Kidney (tissue), 14 donors: ENCODE measurements around the gene PPCDC. TPM values are rescaled to one million over a fixed set of nuclear protein-coding genes. Genes with fewer than 3 reads are reported as not detected.

Experiments used
- DNase-seq, 5 donors: peaks; one replicate each; pipeline ENCODE4 v3.0.0-alpha.2; 2013 to 2020
- FAIRE-seq: peaks from 2 replicates; lab custom pipeline; 2012; peaks lifted over from hg19 to GRCh38; lab: Jason Lieb, UNC
- H3K27ac ChIP-seq, 2 donors: one replicate each; pipeline ENCODE4 v1.7.0; 2013; ENCODE audit warnings: low read depth in 2 of 2, low read length in 2 of 2, inconsistent platforms in 1 of 2
- H3K27me3 ChIP-seq: one replicate; pipeline ENCODE4 v1.7.1; 2013; ENCODE audit warnings: low read length, inconsistent platforms; ENCODE audit not compliant: control insufficient read depth, insufficient read depth
- H3K36me3 ChIP-seq, 3 donors: one replicate each; pipeline versions ENCODE4 v1.7.0 to v1.7.1; 2013; ENCODE audit warnings: low read length in 3 of 3, control low read depth in 1 of 3, inconsistent platforms in 1 of 3; ENCODE audit not compliant: insufficient read depth in 3 of 3, control insufficient read depth in 2 of 3
- H3K4me1 ChIP-seq, 3 donors: one replicate each; pipeline versions ENCODE4 v1.7.0 to v1.7.1; 2013; ENCODE audit warnings: low read length in 3 of 3, inconsistent platforms in 1 of 3, low read depth in 1 of 3; ENCODE audit not compliant: control insufficient read depth in 2 of 3, insufficient read depth in 2 of 3
- H3K4me3 ChIP-seq, 3 donors: one replicate each; pipeline versions ENCODE4 v1.7.0 to v1.8.1; 2013; ENCODE audit warnings: low read length in 3 of 3, control low read depth in 1 of 3, inconsistent platforms in 1 of 3
- H3K9ac ChIP-seq, 3 donors: one replicate each; pipeline versions ENCODE4 v1.7.0 to v1.7.1; 2013; ENCODE audit warnings: low read length in 3 of 3, control low read depth in 1 of 3, inconsistent platforms in 1 of 3
- H3K9me3 ChIP-seq, 3 donors: one replicate each; pipeline versions ENCODE4 v1.7.0 to v1.7.1; 2013; ENCODE audit warnings: low read length in 3 of 3, control low read depth in 1 of 3, inconsistent platforms in 1 of 3; ENCODE audit not compliant: control insufficient read depth in 2 of 3, insufficient read depth in 1 of 3
- intact Hi-C: fragments of 100-400 bp; cut with DNase I; formaldehyde crosslinking; loops from one replicate; pipeline ENCODE4 v1.11.1; 2022
- polyA plus RNA-seq: library from polyadenylated mRNA; stranded (reverse); fragments of 350-450 nt; fragmentation: Illumina TruSeq; extraction: RNeasy Lipid Tissue Mini Kit (QIAGEN cat#74804); gene quantifications from one replicate; pipeline ENCODE4 v1.2.3, GENCODE V29; 2014; ENCODE audit warnings: low read depth, low replicate concordance; ENCODE audit not compliant: insufficient read depth
- total RNA-seq: library from RNA; stranded (reverse); fragmentation: NEBNext Ultra II Directional; extraction: Animal tissue kit (Norgen Biotek cat#: 25700); gene quantifications from one replicate; pipeline ENCODE4 v1.2.1, GENCODE V29; 2021
- TF ChIP-seq, protein P1 (sequence below): IDR thresholded peaks from 3 replicates; pipeline ENCODE4 v1.5.1; 2012; ENCODE audit warnings: mild to moderate bottlenecking, moderate library complexity, borderline replicate concordance; ENCODE audit not compliant: insufficient read depth; ENCODE audit errors: extremely low read depth
- donor health status: control.
- donor health status: control.
- donor health status: control.
- donor health status: control.
- donor health status: control.
- donor health status: DM: yes; HTN: yes; CAD: no.
- donor health status: Normal renal cell carcinoma (clear cell type).

Gene PPCDC
- total and polyA plus RNA-seq, 2 donors from 2014 or later: 16.3 to 25.3 TPM

DNA sequence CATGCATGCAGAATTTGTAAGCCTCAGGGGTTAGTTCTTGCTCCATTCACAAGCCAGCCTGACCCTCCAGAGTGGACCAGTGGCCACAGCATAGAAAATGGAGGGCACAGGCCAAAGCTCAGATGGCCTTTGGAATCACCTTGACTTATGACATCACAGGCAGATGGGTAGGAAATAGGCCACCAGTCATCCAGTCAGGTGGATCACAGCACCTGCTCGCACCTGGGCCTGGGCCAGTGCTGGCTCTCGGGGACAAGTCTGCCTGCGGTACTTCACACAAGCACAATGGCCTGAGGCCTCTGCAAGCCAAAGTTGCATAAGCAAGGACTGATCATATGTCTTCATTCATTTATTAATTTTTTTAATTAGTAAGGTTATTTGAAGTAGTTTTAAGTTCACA, 39.3 kb downstream of the PPCDC start:
- peaks cover 0 to 8% (median 6%) of the 10 kb centered on the region in 3 donors for H3K4me1 ChIP-seq
- no peaks in the 10 kb centered on the region for H3K27me3 ChIP-seq
- no peak overlapping the region for H3K4me3 ChIP-seq
- H3K27ac ChIP-seq: no peak overlapping the region
- no peaks in the 10 kb centered on the region for H3K36me3 ChIP-seq
- TF ChIP-seq, protein P1, sequence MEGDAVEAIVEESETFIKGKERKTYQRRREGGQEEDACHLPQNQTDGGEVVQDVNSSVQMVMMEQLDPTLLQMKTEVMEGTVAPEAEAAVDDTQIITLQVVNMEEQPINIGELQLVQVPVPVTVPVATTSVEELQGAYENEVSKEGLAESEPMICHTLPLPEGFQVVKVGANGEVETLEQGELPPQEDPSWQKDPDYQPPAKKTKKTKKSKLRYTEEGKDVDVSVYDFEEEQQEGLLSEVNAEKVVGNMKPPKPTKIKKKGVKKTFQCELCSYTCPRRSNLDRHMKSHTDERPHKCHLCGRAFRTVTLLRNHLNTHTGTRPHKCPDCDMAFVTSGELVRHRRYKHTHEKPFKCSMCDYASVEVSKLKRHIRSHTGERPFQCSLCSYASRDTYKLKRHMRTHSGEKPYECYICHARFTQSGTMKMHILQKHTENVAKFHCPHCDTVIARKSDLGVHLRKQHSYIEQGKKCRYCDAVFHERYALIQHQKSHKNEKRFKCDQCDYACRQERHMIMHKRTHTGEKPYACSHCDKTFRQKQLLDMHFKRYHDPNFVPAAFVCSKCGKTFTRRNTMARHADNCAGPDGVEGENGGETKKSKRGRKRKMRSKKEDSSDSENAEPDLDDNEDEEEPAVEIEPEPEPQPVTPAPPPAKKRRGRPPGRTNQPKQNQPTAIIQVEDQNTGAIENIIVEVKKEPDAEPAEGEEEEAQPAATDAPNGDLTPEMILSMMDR: no peak
- no peak overlapping the region for H3K9ac ChIP-seq
- H3K9me3 ChIP-seq: no peaks in the 10 kb centered on the region
- FAIRE-seq: no peak
- intact Hi-C loops: no loop called here
- no peak for DNase-seq

DNA sequence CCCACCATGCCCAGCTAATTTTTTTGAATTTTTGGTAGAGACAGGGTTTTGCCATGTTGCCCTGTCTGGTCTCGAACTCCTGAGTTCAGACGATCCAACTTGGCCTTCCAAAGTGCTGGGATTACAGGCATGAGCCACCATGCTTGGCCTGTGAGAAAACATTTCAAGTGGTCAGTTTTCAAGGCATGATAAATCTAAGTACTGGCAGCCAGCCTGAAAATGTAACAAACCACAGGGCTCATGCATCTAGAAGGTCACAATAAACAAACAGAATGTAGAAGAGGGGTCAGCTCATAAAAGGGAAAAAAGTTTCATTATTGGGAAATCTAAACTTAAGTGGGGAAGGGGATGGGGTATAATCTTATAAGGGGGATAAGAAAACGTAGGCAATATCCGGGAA, 39.9 kb downstream of the PPCDC start:
- no peak overlapping the region for H3K27ac ChIP-seq
- H3K4me1 ChIP-seq: peaks cover 0 to 8% (median 6%) of the 10 kb centered on the region in 3 donors
- no peaks in the 10 kb centered on the region for H3K9me3 ChIP-seq
- H3K27me3 ChIP-seq: no peaks in the 10 kb centered on the region
- H3K36me3 ChIP-seq: no peaks in the 10 kb centered on the region
- intact Hi-C loops: no loop called here
- H3K4me3 ChIP-seq: no peak overlapping the region
- no peak overlapping the region for H3K9ac ChIP-seq
- TF ChIP-seq, protein P1: no peak
- peak in 2 of 5 donors; percentile 8 to 45 for DNase-seq
- FAIRE-seq: no peak

DNA sequence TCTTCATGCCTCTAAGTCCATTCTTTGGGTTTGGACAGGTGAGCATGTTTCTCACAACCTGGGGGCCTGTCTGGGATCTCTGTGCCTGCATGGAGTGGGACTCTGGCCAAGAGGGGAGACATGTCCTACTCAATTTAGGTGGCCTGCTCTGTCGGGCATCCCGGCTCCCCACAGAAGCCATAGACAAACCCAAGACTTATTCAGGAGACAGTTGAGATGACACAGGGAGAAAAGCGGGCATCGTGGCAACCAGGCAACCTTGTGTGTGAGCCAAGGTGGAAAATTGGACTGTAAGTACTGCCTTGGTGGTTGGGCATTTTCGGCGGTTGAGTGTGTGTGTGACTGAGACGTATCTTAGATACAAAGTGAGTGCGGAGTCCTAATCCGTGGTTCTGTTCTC, 40.5 kb downstream of the PPCDC start:
- no peak overlapping the region for H3K4me3 ChIP-seq
- H3K27ac ChIP-seq: no peak overlapping the region
- H3K27me3 ChIP-seq: no peaks in the 10 kb centered on the region
- H3K9me3 ChIP-seq: no peaks in the 10 kb centered on the region
- no peak for DNase-seq
- H3K9ac ChIP-seq: no peak overlapping the region
- intact Hi-C loops: no loop called here
- FAIRE-seq: no peak
- H3K4me1 ChIP-seq: peaks cover 0 to 8% (median 6%) of the 10 kb centered on the region in 3 donors
- TF ChIP-seq, protein P1: no peak
- H3K36me3 ChIP-seq: no peaks in the 10 kb centered on the region

DNA sequence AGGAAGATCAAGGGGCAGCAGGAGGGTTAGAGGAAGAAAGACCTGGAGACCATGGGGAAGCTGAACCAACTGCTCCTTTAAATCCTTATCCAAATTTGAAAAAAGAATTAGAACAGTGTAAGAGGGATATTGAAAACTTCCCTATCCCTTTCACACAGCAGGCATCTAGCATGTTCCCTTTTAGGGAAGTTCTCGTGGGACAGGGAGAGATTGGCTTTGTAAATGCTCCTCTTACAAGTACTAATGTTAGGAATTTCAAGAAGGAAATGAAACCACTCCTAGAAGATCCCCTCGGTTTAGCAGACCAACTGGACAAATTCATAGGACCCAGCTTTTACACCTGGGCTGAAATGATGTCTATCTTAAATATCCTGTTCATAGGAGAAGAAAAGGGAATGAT, 41.5 kb downstream of the PPCDC start:
- FAIRE-seq (no peak), DNase-seq (no peak)
- no peak overlapping the region for H3K27ac ChIP-seq
- intact Hi-C loops: no loop called here
- no peak overlapping the region for H3K9ac ChIP-seq
- H3K4me3 ChIP-seq: no peak overlapping the region
- no peaks in the 10 kb centered on the region for H3K9me3 ChIP-seq
- H3K36me3 ChIP-seq: no peaks in the 10 kb centered on the region
- TF ChIP-seq, protein P1: no peak
- H3K27me3 ChIP-seq: no peaks in the 10 kb centered on the region
- H3K4me1 ChIP-seq: peaks cover 0 to 8% (median 6%) of the 10 kb centered on the region in 3 donors
